K562 (cell line): ENCODE data around the gene CGN. TPM values are rescaled to one million over a fixed set of nuclear protein-coding genes. Genes with fewer than 3 reads are reported as not detected.

Source experiments
- ATAC-seq: fragments of 200-7000 bp; cut with Tn5 transposase; 3 replicates; pipeline ENCODE4 v1.9.1; 2020; ENCODE audit warnings: moderate library complexity
- BruUV-seq: library from RNA; stranded (reverse); fragments of 400-500 nt; replicated peaks from 2 replicates; lab custom pipeline; 2021; lab: Mats Ljungman, UMichigan
- CTCF ChIA-PET: fragments of 300-600 bp; formaldehyde crosslinking; extraction: SDS; loops from one replicate; lab custom pipeline; 2021; ENCODE audit warnings: low intra/inter-chr PET ratio; lab: Yijun Ruan, JAX
- POLR2A ChIA-PET: fragments of 300-600, 350-650 bp; sonication (Branson Sonifier 250); formaldehyde crosslinking; extraction: SDS; loops from one replicate; lab custom pipeline; 2021; ENCODE audit warnings: antibody characterized with exemption, inconsistent platforms; lab: Yijun Ruan, JAX
- DNase-seq, 4 experiments: peaks; one replicate each; pipeline versions ENCODE4 v3.0.0 to v3.0.0-alpha.2; 2011 to 2018; ENCODE audit warnings: low spot score in 3 of 4, mixed read lengths in 3 of 4; ENCODE audit errors: extremely low read depth in 1 of 4
- FAIRE-seq: peaks from 2 replicates; lab custom pipeline; 2011; peaks lifted over from hg19 to GRCh38; lab: Jason Lieb, UNC
- H2AFZ ChIP-seq: 2 replicates; pipeline ENCODE4 v1.6.0; 2011; ENCODE audit warnings: low read depth, low read length, control low read depth, inconsistent platforms
- H3K27ac ChIP-seq: fragments of 200-600 bp; 3 replicates; pipeline ENCODE4 v1.8.0; 2011; ENCODE audit warnings: low read depth, mild to moderate bottlenecking, control low read depth, inconsistent platforms, low read length, moderate library complexity, mixed read lengths; ENCODE audit errors: extremely low read depth
- H3K27me3 ChIP-seq, 2 experiments: fragments of 300-600 bp in 1 of 2; 2 replicates in 1 of 2; 3 replicates in 1 of 2; pipeline versions ENCODE4 v1.6.0 to v1.8.0; 2011; ENCODE audit warnings: inconsistent platforms in 2 of 2, low read length in 2 of 2, mild to moderate bottlenecking in 1 of 2, mixed read lengths in 1 of 2, moderate library complexity in 1 of 2; ENCODE audit not compliant: control insufficient read depth in 2 of 2, insufficient read depth in 2 of 2
- H3K36me3 ChIP-seq: fragments of 300-600 bp; 3 replicates; pipeline ENCODE4 v1.8.0; 2011; ENCODE audit warnings: mild to moderate bottlenecking, low read length, inconsistent platforms; ENCODE audit not compliant: control insufficient read depth, insufficient read depth
- H3K4me1 ChIP-seq, 2 experiments: fragments of 200-600 bp in 1 of 2; replicated peaks in 1 of 2; 2 replicates in 1 of 2; 3 replicates in 1 of 2; pipeline versions ENCODE4 v1.5.1 to v1.8.0; 2011; ENCODE audit warnings: inconsistent platforms in 2 of 2, low read length in 2 of 2, mild to moderate bottlenecking in 1 of 2, mixed read lengths in 1 of 2, moderate library complexity in 1 of 2; ENCODE audit not compliant: control insufficient read depth in 2 of 2, insufficient read depth in 2 of 2
- H3K4me2 ChIP-seq: 2 replicates; pipeline ENCODE4 v1.6.1; 2011; ENCODE audit warnings: low read length, control low read depth, inconsistent platforms, mixed read lengths; ENCODE audit not compliant: insufficient read depth
- H3K4me3 ChIP-seq: fragments of 200-600 bp; sonication (generic), shearing (Covaris generic); 2 replicates; pipeline ENCODE4 v1.5.1; 2016; ENCODE audit warnings: control low read depth, inconsistent platforms
- H3K79me2 ChIP-seq: fragments of 200-600 bp; 3 replicates; pipeline ENCODE4 v1.8.0; 2011; ENCODE audit warnings: low read length, inconsistent platforms; ENCODE audit not compliant: control insufficient read depth, insufficient read depth
- H3K9ac ChIP-seq, 2 experiments: 2 replicates each; pipeline versions ENCODE4 v1.6.0 to v1.6.1; 2011; ENCODE audit warnings: low read depth in 2 of 2, low read length in 2 of 2, control low read depth in 1 of 2, inconsistent platforms in 1 of 2, mild to moderate bottlenecking in 1 of 2, mixed read lengths in 1 of 2; ENCODE audit not compliant: insufficient read depth in 1 of 2
- H3K9me1 ChIP-seq: one replicate; pipeline ENCODE4 v1.6.0; 2011; ENCODE audit warnings: inconsistent platforms, mild to moderate bottlenecking, low read length, moderate library complexity; ENCODE audit not compliant: control insufficient read depth, insufficient read depth
- H3K9me3 ChIP-seq: replicated peaks from 2 replicates; pipeline ENCODE4 v1.5.1; 2011; ENCODE audit warnings: low read depth, low read length, inconsistent platforms; ENCODE audit not compliant: control insufficient read depth, insufficient read depth
- H4K20me1 ChIP-seq: replicated peaks from 2 replicates; pipeline ENCODE4 v1.6.1; 2011; ENCODE audit warnings: low read length, inconsistent platforms, mixed read lengths; ENCODE audit not compliant: control insufficient read depth, insufficient read depth
- BMI1 ChIP-seq: fragments of 150-350 bp; IDR thresholded peaks from 2 replicates; pipeline ENCODE4 v1.6.1; 2014; ENCODE audit warnings: low read length
- C11orf30 ChIP-seq: fragments of 450-650 bp; IDR thresholded peaks from 2 replicates; pipeline ENCODE4 v1.6.1; 2016; ENCODE audit warnings: low read depth, mild to moderate bottlenecking
- CHCHD3 ChIP-seq: fragments of 250-450 bp; sonication (Bioruptor Pico); IDR thresholded peaks from 2 replicates; pipeline ENCODE4 v2.1.2; 2022; ENCODE audit warnings: mild to moderate bottlenecking
- CHD1 ChIP-seq: fragments of 200-600 bp; sonication (generic); IDR thresholded peaks from one replicate; pipeline ENCODE4 v1.6.1; 2012; ENCODE audit warnings: mild to moderate bottlenecking, moderate library complexity, low read length, inconsistent platforms
- ELF1 ChIP-seq: fragments of 200-800 bp; sonication (Bioruptor generic); IDR thresholded peaks from 2 replicates; pipeline ENCODE4 v1.6.1; 2016; ENCODE audit warnings: missing genetic modification characterization, missing compliant biosample characterization
- NFE2 ChIP-seq: IDR thresholded peaks from 2 replicates; pipeline ENCODE4 v1.6.1; 2014; ENCODE audit warnings: antibody characterized with exemption, low read depth
- PURB ChIP-seq: sonication (generic); formaldehyde crosslinking; IDR thresholded peaks from 2 replicates; pipeline ENCODE4 v1.9.0; 2021; ENCODE audit warnings: low read depth, mild to moderate bottlenecking, missing genetic modification reagents
- ZC3H4 ChIP-seq: sonication (generic); formaldehyde crosslinking; IDR thresholded peaks from 2 replicates; pipeline ENCODE4 v1.9.0; 2021; ENCODE audit warnings: missing genetic modification reagents, borderline replicate concordance
- ZNF212 ChIP-seq: fragments of 450-650 bp; formaldehyde crosslinking; IDR thresholded peaks from 2 replicates; pipeline ENCODE4 v1.4.0; 2020; ENCODE audit warnings: mild to moderate bottlenecking
- ZNF354B ChIP-seq: fragments of 250-450 bp; sonication (Bioruptor Pico); IDR thresholded peaks from 2 replicates; pipeline ENCODE4 v1.4.0; 2020
- ZNF79 ChIP-seq: fragments of 250-450 bp; sonication (Bioruptor Pico); IDR thresholded peaks from 2 replicates; pipeline ENCODE4 v1.4.0; 2020; ENCODE audit warnings: low read depth, mild to moderate bottlenecking, moderate library complexity
- ZNF830 ChIP-seq: fragments of 250-450 bp; sonication (Bioruptor Pico); IDR thresholded peaks from 2 replicates; pipeline ENCODE4 v1.5.0; 2021; ENCODE audit warnings: mild to moderate bottlenecking
- WGBS: fragments of 100-300 bp; shearing (Covaris generic); methylation state at CpG from one replicate; pipeline ENCODE4 v1.1.6; 2016; ENCODE audit warnings: low coverage, mixed read lengths; ENCODE audit not compliant: insufficient coverage; ENCODE audit errors: missing lambda C conversion rate; 5-methylcytosine and 5-hydroxymethylcytosine counted together
- in situ Hi-C: fragments of 300-500 bp; cut with MboI; formaldehyde crosslinking; loops from 4 replicates; pipeline ENCODE4 v1.15.0; 2018; ENCODE audit warnings: inconsistent platforms, mixed read lengths
- intact Hi-C: fragments of 100-400 bp; cut with micrococcal nuclease; formaldehyde crosslinking; loops from 2 replicates; pipeline ENCODE4 v1.14.2; 2022
- polyA plus RNA-seq, 8 experiments: library from polyadenylated mRNA; depleted of rRNA in 4 of 8; stranded (reverse) in 5 of 8; unstranded in 3 of 8; fragments of >200 nt; fragmentation: Nextera tagmentation in 2 of 8; fragmentation: Illumina TruSeq in 1 of 8; extraction: Ambion mirVana in 2 of 8; extraction: Trizol in 1 of 8; gene quantifications; 2 replicates each; pipeline versions ENCODE4 v1.2.1 to v1.2.3, GENCODE V29; 2011 to 2014; ENCODE audit warnings: inconsistent platforms in 1 of 8, missing spikeins in 1 of 8
- total RNA-seq, 7 experiments: library from RNA; depleted of rRNA in 6 of 7; stranded (reverse); fragments of >200 nt in 6 of 7; fragmentation: Illumina TruSeq in 2 of 7; extraction: Trizol in 2 of 7; gene quantifications; 2 replicates each; pipeline versions ENCODE4 v1.2.1 to v1.2.3, GENCODE V29; 2011 to 2021; ENCODE audit warnings: low replicate concordance in 1 of 7
- TF ChIP-seq, protein P1 (sequence below): fragments of 450-650 bp; IDR thresholded peaks from one replicate; pipeline ENCODE4 v1.6.1; 2018; ENCODE audit warnings: mild to moderate bottlenecking, moderate library complexity; ENCODE audit not compliant: partially characterized antibody
- TF ChIP-seq, protein P2 (sequence below), 2 experiments: fragments of 450-650 bp; formaldehyde crosslinking in 1 of 2; IDR thresholded peaks; 2 replicates each; pipeline versions ENCODE4 v1.4.0 to v1.6.1; 2014 to 2020; ENCODE audit warnings: mild to moderate bottlenecking in 2 of 2, borderline replicate concordance in 1 of 2, low read depth in 1 of 2

Gene CGN
- total and polyA plus RNA-seq, 9 of the 15 experiments (the other 6 are each of a cell fraction or from before 2014, with no cell fraction given): 0.03 to 1.4 (median 0.14) TPM; not detected in 2

DNA sequence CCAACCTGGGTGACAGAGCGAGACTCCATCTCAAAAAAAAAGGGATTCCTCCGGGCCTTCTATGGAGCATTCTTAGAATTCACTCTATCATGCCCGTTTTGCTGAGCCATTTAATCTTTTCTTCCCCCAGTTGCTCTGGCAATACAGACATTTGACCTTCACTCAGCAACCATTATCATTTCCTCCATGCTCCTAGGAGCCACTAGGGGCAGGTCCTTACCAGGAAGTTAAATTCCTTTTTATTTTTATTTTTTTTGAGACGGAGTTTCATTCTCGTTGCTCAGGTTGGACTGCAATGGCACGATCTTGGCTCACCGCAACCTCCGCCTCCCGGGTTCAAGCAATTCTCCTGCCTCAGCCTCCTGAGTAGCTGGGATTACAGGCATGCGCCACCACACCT is 9.7 kb upstream of the CGN start:
- 23% methylated on average over 5 of the region's 10 CpGs for WGBS
- ATAC-seq: peak; percentile 86
- TF ChIP-seq BMI1 (no peak), ZNF830 (CRISPR knock-in tag) (no peak), ZNF212 (CRISPR knock-in tag) (no peak), ELF1 (peak; percentile 57; the same call in 1 of the 2 replicates), PURB (CRISPR knock-in tag) (no peak), NFE2 (no peak), ZNF354B (no peak), ZNF79 (no peak), C11orf30 (no peak), CHD1 (no peak), ZC3H4 (CRISPR knock-in tag) (no peak), CHCHD3 (CRISPR knock-in tag) (no peak)
- TF ChIP-seq, protein P1, sequence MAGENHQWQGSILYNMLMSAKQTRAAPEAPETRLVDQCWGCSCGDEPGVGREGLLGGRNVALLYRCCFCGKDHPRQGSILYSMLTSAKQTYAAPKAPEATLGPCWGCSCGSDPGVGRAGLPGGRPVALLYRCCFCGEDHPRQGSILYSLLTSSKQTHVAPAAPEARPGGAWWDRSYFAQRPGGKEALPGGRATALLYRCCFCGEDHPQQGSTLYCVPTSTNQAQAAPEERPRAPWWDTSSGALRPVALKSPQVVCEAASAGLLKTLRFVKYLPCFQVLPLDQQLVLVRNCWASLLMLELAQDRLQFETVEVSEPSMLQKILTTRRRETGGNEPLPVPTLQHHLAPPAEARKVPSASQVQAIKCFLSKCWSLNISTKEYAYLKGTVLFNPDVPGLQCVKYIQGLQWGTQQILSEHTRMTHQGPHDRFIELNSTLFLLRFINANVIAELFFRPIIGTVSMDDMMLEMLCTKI: no peak
- TF ChIP-seq, protein P2, sequence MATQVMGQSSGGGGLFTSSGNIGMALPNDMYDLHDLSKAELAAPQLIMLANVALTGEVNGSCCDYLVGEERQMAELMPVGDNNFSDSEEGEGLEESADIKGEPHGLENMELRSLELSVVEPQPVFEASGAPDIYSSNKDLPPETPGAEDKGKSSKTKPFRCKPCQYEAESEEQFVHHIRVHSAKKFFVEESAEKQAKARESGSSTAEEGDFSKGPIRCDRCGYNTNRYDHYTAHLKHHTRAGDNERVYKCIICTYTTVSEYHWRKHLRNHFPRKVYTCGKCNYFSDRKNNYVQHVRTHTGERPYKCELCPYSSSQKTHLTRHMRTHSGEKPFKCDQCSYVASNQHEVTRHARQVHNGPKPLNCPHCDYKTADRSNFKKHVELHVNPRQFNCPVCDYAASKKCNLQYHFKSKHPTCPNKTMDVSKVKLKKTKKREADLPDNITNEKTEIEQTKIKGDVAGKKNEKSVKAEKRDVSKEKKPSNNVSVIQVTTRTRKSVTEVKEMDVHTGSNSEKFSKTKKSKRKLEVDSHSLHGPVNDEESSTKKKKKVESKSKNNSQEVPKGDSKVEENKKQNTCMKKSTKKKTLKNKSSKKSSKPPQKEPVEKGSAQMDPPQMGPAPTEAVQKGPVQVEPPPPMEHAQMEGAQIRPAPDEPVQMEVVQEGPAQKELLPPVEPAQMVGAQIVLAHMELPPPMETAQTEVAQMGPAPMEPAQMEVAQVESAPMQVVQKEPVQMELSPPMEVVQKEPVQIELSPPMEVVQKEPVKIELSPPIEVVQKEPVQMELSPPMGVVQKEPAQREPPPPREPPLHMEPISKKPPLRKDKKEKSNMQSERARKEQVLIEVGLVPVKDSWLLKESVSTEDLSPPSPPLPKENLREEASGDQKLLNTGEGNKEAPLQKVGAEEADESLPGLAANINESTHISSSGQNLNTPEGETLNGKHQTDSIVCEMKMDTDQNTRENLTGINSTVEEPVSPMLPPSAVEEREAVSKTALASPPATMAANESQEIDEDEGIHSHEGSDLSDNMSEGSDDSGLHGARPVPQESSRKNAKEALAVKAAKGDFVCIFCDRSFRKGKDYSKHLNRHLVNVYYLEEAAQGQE (IDR thresholded peaks at IDR 0.05; ENCODE audit: borderline replicate concordance): no peak
- TF ChIP-seq, protein P2 (CRISPR knock-in tag; IDR thresholded peaks at IDR 0.05; ENCODE audit: low read depth): no peak

More for the DNA sequence above, 9.7 kb upstream of the CGN start:
- H3K79me2 ChIP-seq: no peaks in the 10 kb centered on the region
- H3K4me1 ChIP-seq: peaks cover 0 to 7% of the 10 kb centered on the region in 2 experiments; a peak in 3 of 5 replicates
- no peak overlapping the region for H3K4me2 ChIP-seq
- CTCF ChIA-PET: no interaction called here
- no peaks in the 10 kb centered on the region for H4K20me1 ChIP-seq
- no peak overlapping the region for H3K9ac ChIP-seq
- BruUV-seq: no TSS peak
- intact Hi-C loops (no loop called here), in situ Hi-C loops (no loop called here)
- peaks cover 4 to 8% of the 10 kb centered on the region in 2 experiments; a peak in 3 of 5 replicates for H3K27me3 ChIP-seq
- H2AFZ ChIP-seq: peak overlapping the region; percentile 45; the same call in 1 of the 2 replicates
- FAIRE-seq (peak; percentile 23), DNase-seq (peak; percentile 32 to 46 (median 39))
- no peaks in the 10 kb centered on the region for H3K36me3 ChIP-seq
- no peaks in the 10 kb centered on the region; the same call in 1 of the 2 replicates for H3K9me3 ChIP-seq
- H3K9me1 ChIP-seq: no peaks in the 10 kb centered on the region
- H3K4me3 ChIP-seq: no peak overlapping the region
- POLR2A ChIA-PET: no interaction called here
- no peak overlapping the region for H3K27ac ChIP-seq
